Lung (tissue), 12 donors: Measurements from ENCODE around the gene PIP5K1B. TPM values are rescaled to one million over a fixed set of nuclear protein-coding genes. Genes with fewer than 3 reads are reported as not detected.
A peak's percentile ranks its signal among the peaks of the same experiment; 100 is the strongest.

Source experiments
- ATAC-seq: fragments of 200-7000 bp; cut with Tn5 transposase; one replicate; pipeline ENCODE4 v1.9.1; 2020; ENCODE audit warnings: moderate number of reproducible peaks; ENCODE audit not compliant: insufficient read depth, low FRiP score
- DNase-seq, 3 donors: peaks; one replicate each; pipeline ENCODE4 v3.0.0-alpha.2; 2013 to 2017
- H3K27ac ChIP-seq, 2 donors: one replicate each; pipeline ENCODE4 v1.5.1; 2013; ENCODE audit warnings: mild to moderate bottlenecking in 2 of 2, moderate library complexity in 2 of 2, control low read depth in 1 of 2, inconsistent platforms in 1 of 2, low read depth in 1 of 2, low read length in 1 of 2
- H3K27me3 ChIP-seq, 3 donors: one replicate each; pipeline ENCODE4 v1.5.1; 2013; ENCODE audit warnings: low read length in 2 of 3; ENCODE audit not compliant: control insufficient read depth in 3 of 3, insufficient read depth in 3 of 3
- H3K36me3 ChIP-seq, 4 donors: one replicate each; pipeline ENCODE4 v1.5.1; 2013; ENCODE audit warnings: low read length in 4 of 4, mild to moderate bottlenecking in 1 of 4, moderate library complexity in 1 of 4; ENCODE audit not compliant: control insufficient read depth in 4 of 4, insufficient read depth in 4 of 4
- H3K4me1 ChIP-seq, 5 donors: one replicate each; pipeline ENCODE4 v1.5.1; 2013; ENCODE audit warnings: low read length in 5 of 5, mild to moderate bottlenecking in 2 of 5, moderate library complexity in 1 of 5; ENCODE audit not compliant: control insufficient read depth in 5 of 5, insufficient read depth in 5 of 5
- H3K4me3 ChIP-seq: one replicate; pipeline ENCODE4 v1.5.1; 2013; ENCODE audit warnings: mild to moderate bottlenecking, control low read depth, moderate library complexity
- H3K9ac ChIP-seq, 2 donors: one replicate each; pipeline ENCODE4 v1.5.1; 2013; ENCODE audit warnings: low read length in 2 of 2, control low read depth in 1 of 2; ENCODE audit not compliant: insufficient read depth in 1 of 2
- H3K9me3 ChIP-seq, 4 donors: one replicate each; pipeline ENCODE4 v1.5.1; 2013; ENCODE audit warnings: low read length in 3 of 4, mild to moderate bottlenecking in 1 of 4, moderate library complexity in 1 of 4; ENCODE audit not compliant: control insufficient read depth in 4 of 4, insufficient read depth in 3 of 4
- WGBS, 2 donors: extraction: QIAGEN DNeasy Blood & Tissue Kit; methylation state at CpG; one replicate each; pipeline ENCODE4 v1.1.7; 2013; 5-methylcytosine and 5-hydroxymethylcytosine counted together
- polyA plus RNA-seq, 2 donors: library from polyadenylated mRNA; stranded (reverse); fragments of 200-250 nt; gene quantifications; one replicate each; pipeline ENCODE4 v1.2.1, GENCODE V29; 2013
- total RNA-seq, 2 donors: library from RNA; depleted of rRNA in 1 of 2; stranded (reverse); fragments of >200 nt in 1 of 2; gene quantifications; one replicate each; pipeline ENCODE4 v1.2.1, GENCODE V29; 2014 to 2021
- TF ChIP-seq, protein P1 (sequence below): IDR thresholded peaks from 2 replicates; pipeline ENCODE4 v1.5.1; 2012; ENCODE audit warnings: mild to moderate bottlenecking; ENCODE audit errors: control extremely low read depth, extremely low read depth
- donor health status: control.
- donor health status: control.
- donor health status: Bipolar disorder and iron deficiency.
- donor health status: healthy.
- donor health status: DM: yes; HTN: yes; CAD: no.

PIP5K1B gene
- total and polyA plus RNA-seq, 4 donors: 6.6 to 28.2 (median 15.6) TPM

DNA sequence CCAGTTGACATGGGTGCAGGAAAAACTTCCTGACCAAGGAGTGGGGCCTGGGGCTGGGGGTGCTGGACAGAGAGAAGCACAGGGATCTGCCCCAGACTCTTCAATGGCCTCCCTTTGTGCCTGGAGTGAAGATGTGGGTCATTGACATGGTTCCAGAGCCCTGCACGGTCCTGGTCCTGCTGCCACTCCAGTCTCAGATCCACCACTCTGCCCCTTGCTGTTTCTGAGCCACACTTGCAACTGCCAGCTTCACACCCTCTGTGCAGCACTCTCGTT, 10.1 kb downstream of the PIP5K1B start:
- H3K27me3 ChIP-seq: peaks cover 0 to 6% (median 0%) of the 10 kb centered on the region in 3 donors
- no peak for ATAC-seq
- H3K27ac ChIP-seq: peak overlapping the region; percentile 49 to 59
- peaks cover 0 to 16% (median 0%) of the 10 kb centered on the region in 5 donors for H3K4me1 ChIP-seq
- 73 to 74% methylated on average over 2 of the region's 2 CpGs for WGBS, 2 donors
- no peaks in the 10 kb centered on the region for H3K36me3 ChIP-seq
- no peaks in the 10 kb centered on the region for H3K9me3 ChIP-seq
- no peak for DNase-seq
- TF ChIP-seq, protein P1, sequence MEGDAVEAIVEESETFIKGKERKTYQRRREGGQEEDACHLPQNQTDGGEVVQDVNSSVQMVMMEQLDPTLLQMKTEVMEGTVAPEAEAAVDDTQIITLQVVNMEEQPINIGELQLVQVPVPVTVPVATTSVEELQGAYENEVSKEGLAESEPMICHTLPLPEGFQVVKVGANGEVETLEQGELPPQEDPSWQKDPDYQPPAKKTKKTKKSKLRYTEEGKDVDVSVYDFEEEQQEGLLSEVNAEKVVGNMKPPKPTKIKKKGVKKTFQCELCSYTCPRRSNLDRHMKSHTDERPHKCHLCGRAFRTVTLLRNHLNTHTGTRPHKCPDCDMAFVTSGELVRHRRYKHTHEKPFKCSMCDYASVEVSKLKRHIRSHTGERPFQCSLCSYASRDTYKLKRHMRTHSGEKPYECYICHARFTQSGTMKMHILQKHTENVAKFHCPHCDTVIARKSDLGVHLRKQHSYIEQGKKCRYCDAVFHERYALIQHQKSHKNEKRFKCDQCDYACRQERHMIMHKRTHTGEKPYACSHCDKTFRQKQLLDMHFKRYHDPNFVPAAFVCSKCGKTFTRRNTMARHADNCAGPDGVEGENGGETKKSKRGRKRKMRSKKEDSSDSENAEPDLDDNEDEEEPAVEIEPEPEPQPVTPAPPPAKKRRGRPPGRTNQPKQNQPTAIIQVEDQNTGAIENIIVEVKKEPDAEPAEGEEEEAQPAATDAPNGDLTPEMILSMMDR: no peak
- H3K4me3 ChIP-seq: no peak overlapping the region
- H3K9ac ChIP-seq: no peak overlapping the region

DNA sequence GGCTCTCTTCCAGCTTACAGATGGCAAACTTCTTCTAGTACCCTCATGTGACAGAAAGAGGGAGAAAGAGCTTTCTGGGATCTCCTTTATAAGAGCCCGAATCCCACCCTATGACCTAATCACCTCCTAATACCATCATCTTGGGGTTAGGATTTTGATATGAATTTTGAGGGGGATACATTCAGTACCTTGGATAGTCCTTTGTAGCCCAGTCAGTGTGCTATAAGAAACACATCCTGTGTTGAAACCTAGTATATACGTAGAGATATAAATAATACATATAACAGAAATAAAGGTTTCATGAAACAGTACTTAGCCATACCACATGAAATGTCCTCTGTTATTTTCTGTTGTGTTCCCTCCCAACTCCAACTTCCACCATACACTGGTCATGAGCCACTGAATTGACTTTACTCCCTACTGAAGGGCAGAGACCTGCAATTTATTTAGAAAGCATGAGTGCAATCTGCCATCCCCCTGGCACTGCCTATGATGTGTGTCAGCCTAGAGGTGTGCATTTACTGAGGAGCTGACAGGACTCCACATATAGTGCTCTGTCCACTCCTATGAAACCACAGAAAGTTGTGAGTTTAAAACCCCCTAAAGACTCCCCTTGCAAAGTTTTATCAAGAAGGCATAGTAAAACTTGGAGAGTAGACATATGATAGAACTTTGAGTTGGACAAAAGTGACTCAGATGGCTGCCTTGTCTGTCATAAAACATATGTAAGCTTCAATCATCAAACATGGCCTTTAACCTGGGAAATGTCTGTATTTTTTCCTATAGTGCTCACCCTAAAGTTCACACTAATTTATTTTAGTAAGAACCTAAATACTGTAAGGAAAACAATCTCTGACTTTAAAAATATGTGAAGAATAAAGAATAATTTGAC, 12.8 kb downstream of the PIP5K1B start:
- ATAC-seq: no peak

DNA sequence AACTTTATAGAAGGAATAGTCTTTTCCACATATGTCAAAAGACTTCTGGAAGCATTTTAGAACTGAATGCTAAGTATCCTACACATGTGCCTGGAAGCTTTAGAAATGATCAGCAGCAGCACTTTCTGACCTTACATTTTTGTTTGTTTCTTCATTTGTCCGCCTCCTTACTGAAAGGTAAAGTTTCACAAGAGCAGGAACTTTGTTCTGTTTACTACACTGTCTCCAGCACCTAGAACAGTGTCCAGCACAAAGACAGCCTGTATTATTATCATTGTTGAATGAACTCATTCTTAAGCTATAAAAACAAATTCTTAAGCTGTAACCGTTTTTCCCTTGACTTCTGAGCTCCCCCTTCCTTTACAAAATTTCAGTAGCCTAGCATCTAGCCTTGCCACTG, 14.8 kb downstream of the PIP5K1B start:
- no peaks in the 10 kb centered on the region for H3K9me3 ChIP-seq
- ATAC-seq: no peak

More for the DNA sequence above, 12.8 kb downstream of the PIP5K1B start:
- TF ChIP-seq, protein P1: no peak
- WGBS, 2 donors: 67 to 84% methylated on average over 2 of the region's 2 CpGs
- Histone ChIP-seq H3K27me3 (no peaks in the 10 kb centered on the region), H3K36me3 (no peaks in the 10 kb centered on the region), H3K27ac (peak overlapping the region in 1 of 2 donors; percentile 15), H3K9ac (no peak overlapping the region), H3K9me3 (no peaks in the 10 kb centered on the region), H3K4me3 (no peak overlapping the region), H3K4me1 (peaks cover 0 to 18% (median 0%) of the 10 kb centered on the region in 5 donors)
- DNase-seq: no peak

More for the DNA sequence above, 14.8 kb downstream of the PIP5K1B start:
- no peak overlapping the region for H3K9ac ChIP-seq
- peaks cover 0 to 16% (median 0%) of the 10 kb centered on the region in 5 donors for H3K4me1 ChIP-seq
- no peak for DNase-seq
- H3K4me3 ChIP-seq: no peak overlapping the region
- no peaks in the 10 kb centered on the region for H3K27me3 ChIP-seq
- H3K27ac ChIP-seq: no peak overlapping the region
- H3K36me3 ChIP-seq: no peaks in the 10 kb centered on the region
- WGBS, 2 donors: 24 to 30% methylated on average over 2 of the region's 2 CpGs
- TF ChIP-seq, protein P1: no peak
